SK-N-SH (cell line): ENCODE measurements around the gene MYO1F. TPM values are rescaled to one million over a fixed set of nuclear protein-coding genes. Genes with fewer than 3 reads are reported as not detected.

Experiments
- CTCF ChIA-PET: fragments of 300-600, 350-600 bp; formaldehyde crosslinking; extraction: SDS; loops from one replicate; lab custom pipeline; 2021; lab: Yijun Ruan, JAX
- POLR2A ChIA-PET: fragments of 350-600 bp; sonication (Branson Sonifier 250); formaldehyde crosslinking; extraction: SDS; loops from one replicate; lab custom pipeline; 2020; ENCODE audit warnings: antibody characterized with exemption, inconsistent platforms; lab: Yijun Ruan, JAX
- DNase-seq: peaks from one replicate; pipeline ENCODE4 v3.0.0; 2012
- H2AFZ ChIP-seq: fragments of 200-600 bp; sonication (generic); 2 replicates; pipeline ENCODE4 v1.8.1; 2016; ENCODE audit warnings: antibody characterized with exemption, mild to moderate bottlenecking, low read depth
- H3F3A ChIP-seq: fragments of 200-600 bp; sonication (generic); replicated peaks from 2 replicates; pipeline ENCODE3; 2016; ENCODE audit warnings: antibody characterized with exemption, mild to moderate bottlenecking; ENCODE audit not compliant: insufficient read depth
- H3K27ac ChIP-seq, 2 experiments: fragments of 200-500 bp in 1 of 2; fragments of 200-600 bp in 1 of 2; sonication (Bioruptor generic) in 1 of 2; sonication (generic), shearing (Covaris generic) in 1 of 2; 2 replicates each; pipeline versions ENCODE4 v1.5.1 to v1.6.1; 2014 to 2016; ENCODE audit warnings: low read depth in 2 of 2, inconsistent platforms in 1 of 2, low read length in 1 of 2, mild to moderate bottlenecking in 1 of 2, mixed read lengths in 1 of 2
- H3K27me3 ChIP-seq: fragments of 200-600 bp; sonication (generic), shearing (Covaris generic); 2 replicates; pipeline ENCODE4 v1.6.1; 2016; ENCODE audit warnings: mixed run types; ENCODE audit not compliant: insufficient read depth
- H3K36me3 ChIP-seq, 2 experiments: fragments of 200-500 bp in 1 of 2; fragments of 200-600 bp in 1 of 2; sonication (Bioruptor generic) in 1 of 2; sonication (generic) in 1 of 2; replicated peaks in 1 of 2; 2 replicates each; pipeline versions ENCODE3 to v1.5.1; 2014 to 2016; ENCODE audit warnings: low read length in 1 of 2, mild to moderate bottlenecking in 1 of 2; ENCODE audit not compliant: insufficient read depth in 2 of 2, control insufficient read depth in 1 of 2
- H3K4me1 ChIP-seq, 2 experiments: fragments of 200-500 bp in 1 of 2; fragments of 200-600 bp in 1 of 2; sonication (Bioruptor generic) in 1 of 2; sonication (generic), shearing (Covaris generic) in 1 of 2; 2 replicates each; pipeline versions ENCODE4 v1.5.1 to v1.6.1; 2014 to 2016; ENCODE audit warnings: low read depth in 1 of 2, low read length in 1 of 2, mixed run types in 1 of 2; ENCODE audit not compliant: insufficient read depth in 2 of 2, control insufficient read depth in 1 of 2
- H3K4me2 ChIP-seq: fragments of 200-600 bp; sonication (generic), shearing (Covaris generic); 2 replicates; pipeline ENCODE4 v1.6.1; 2017; ENCODE audit warnings: mixed run types
- H3K4me3 ChIP-seq, 2 experiments: fragments of 200-500 bp in 1 of 2; fragments of 200-600 bp in 1 of 2; sonication (Bioruptor generic) in 1 of 2; sonication (generic), shearing (Covaris generic) in 1 of 2; 2 replicates each; pipeline versions ENCODE4 v1.5.1 to v1.8.1; 2014 to 2016; ENCODE audit warnings: low read depth in 2 of 2, inconsistent platforms in 1 of 2, low read length in 1 of 2, mild to moderate bottlenecking in 1 of 2, mixed read lengths in 1 of 2, moderate library complexity in 1 of 2
- H3K79me2 ChIP-seq: fragments of 200-600 bp; sonication (generic); 2 replicates; pipeline ENCODE4 v1.8.1; 2017; ENCODE audit warnings: mild to moderate bottlenecking; ENCODE audit not compliant: insufficient read depth
- H3K9ac ChIP-seq: fragments of 200-600 bp; sonication (generic); 2 replicates; pipeline ENCODE4 v1.6.1; 2017; ENCODE audit warnings: mixed run types
- H3K9me2 ChIP-seq: fragments of 200-600 bp; sonication (generic); 2 replicates; pipeline ENCODE4 v1.6.1; 2017; ENCODE audit warnings: mixed run types
- H3K9me3 ChIP-seq: fragments of 200-600 bp; sonication (generic); 2 replicates; pipeline ENCODE4 v1.6.1; 2017; ENCODE audit warnings: mixed run types, mild to moderate bottlenecking, moderate library complexity
- H4K20me1 ChIP-seq: fragments of 200-600 bp; sonication (generic); 2 replicates; pipeline ENCODE4 v1.6.1; 2017; ENCODE audit warnings: mild to moderate bottlenecking, mixed run types; ENCODE audit not compliant: insufficient read depth
- CHD2 ChIP-seq: fragments of 150-350 bp; IDR thresholded peaks from 2 replicates; pipeline ENCODE4 v1.6.1; 2018; ENCODE audit warnings: low read length; ENCODE audit not compliant: partially characterized antibody
- FOXJ3 ChIP-seq: sonication (generic); formaldehyde crosslinking; IDR thresholded peaks from 2 replicates; pipeline ENCODE4 v1.5.1; 2020; ENCODE audit warnings: mild to moderate bottlenecking, missing genetic modification reagents
- GABPA ChIP-seq: IDR thresholded peaks from 2 replicates; pipeline ENCODE4 v1.4.0; 2012; ENCODE audit warnings: low read depth, mild to moderate bottlenecking
- GATA2 ChIP-seq: sonication (generic); formaldehyde crosslinking; IDR thresholded peaks from 2 replicates; pipeline ENCODE4 v1.5.0; 2020; ENCODE audit warnings: mild to moderate bottlenecking, missing genetic modification reagents
- IRF3 ChIP-seq: fragments of 150-350 bp; IDR thresholded peaks from 2 replicates; pipeline ENCODE4 v1.6.1; 2016; ENCODE audit warnings: mild to moderate bottlenecking, low read depth, low read length
- RAD21 ChIP-seq: IDR thresholded peaks from 2 replicates; pipeline ENCODE4 v1.6.1; 2012; ENCODE audit warnings: mild to moderate bottlenecking, low read length
- RCOR1 ChIP-seq: fragments of 150-350 bp; IDR thresholded peaks from 2 replicates; pipeline ENCODE4 v1.6.1; 2017; ENCODE audit warnings: antibody characterized with exemption, low read length
- REST ChIP-seq: IDR thresholded peaks from 2 replicates; pipeline ENCODE4 v1.6.1; 2012; ENCODE audit warnings: mild to moderate bottlenecking, low read depth, low read length, moderate library complexity
- RFX5 ChIP-seq: IDR thresholded peaks from 2 replicates; pipeline ENCODE4 v1.6.1; 2012; ENCODE audit warnings: mild to moderate bottlenecking, improper control_type of control experiment, low read length
- RXRA ChIP-seq: IDR thresholded peaks from 2 replicates; pipeline ENCODE4 v1.4.0; 2012; ENCODE audit warnings: low read depth, mild to moderate bottlenecking, borderline replicate concordance
- SIN3A ChIP-seq: IDR thresholded peaks from 2 replicates; pipeline ENCODE4 v1.6.1; 2012; ENCODE audit warnings: low read depth, mild to moderate bottlenecking, low read length, moderate library complexity, borderline replicate concordance
- SMC3 ChIP-seq: IDR thresholded peaks from 2 replicates; pipeline ENCODE4 v1.6.1; 2012; ENCODE audit warnings: low read depth, low read length, improper control_type of control experiment
- TCF12 ChIP-seq: IDR thresholded peaks from 2 replicates; pipeline ENCODE4 v1.4.0; 2012
- USF2 ChIP-seq: fragments of 150-350 bp; IDR thresholded peaks from 2 replicates; pipeline ENCODE4 v1.6.1; 2017; ENCODE audit warnings: antibody characterized with exemption, low read length, low read depth, borderline replicate concordance
- ZBTB33 ChIP-seq: IDR thresholded peaks from 2 replicates; pipeline ENCODE4 v1.4.0; 2012; ENCODE audit warnings: low read depth, borderline replicate concordance
- WGBS: methylation state at CpG from one replicate; pipeline ENCODE4 v1.1.6; 2017; ENCODE audit warnings: low lambda C conversion rate; 5-methylcytosine and 5-hydroxymethylcytosine counted together
- polyA plus RNA-seq, 3 experiments: library from polyadenylated mRNA; depleted of rRNA; stranded (reverse); fragments of >200 nt; gene quantifications; 2 replicates each; pipeline ENCODE4 v1.2.3, GENCODE V29; 2012

The MYO1F gene
- polyA plus RNA-seq, 1 of the 3 experiments (the other 2 are of a cell fraction), result 0.51 TPM

GRCh38 chr19:8529369-8530006 is 47.8 kb downstream of the MYO1F start:
- Histone ChIP-seq H3K4me1 (peaks cover 0 to 7% of the 10 kb centered on the region in 2 experiments; a peak in 1 of 4 replicates), H3K4me2 (no peak overlapping the region), H3K4me3 (no peak overlapping the region), H3F3A (peaks cover 3% of the 10 kb centered on the region), H3K9ac (no peak overlapping the region), H3K27ac (no peak overlapping the region)
- DNase-seq, result no peak
- TF ChIP-seq FOXJ3 (CRISPR knock-in tag), result no peak
- no peak for TF ChIP-seq RAD21
- no peak for TF ChIP-seq SMC3
- no peak for TF ChIP-seq ZBTB33
- no peak for TF ChIP-seq RFX5
- no peak for TF ChIP-seq USF2
- TF ChIP-seq IRF3, result no peak
- no peak for TF ChIP-seq TCF12
- TF ChIP-seq, all 33 proteins: peak for 0
- whole genome bisulfite sequencing, result 91% methylated on average over 4 of the region's 4 CpGs
- no peaks in the 10 kb centered on the region for H3K9me2 ChIP-seq
- POLR2A ChIA-PET, result no interaction called here
- H3K79me2 ChIP-seq, result peaks cover 3% of the 10 kb centered on the region; the same call in 1 of the 2 replicates
- no peaks in the 10 kb centered on the region for H3K9me3 ChIP-seq
- CTCF ChIA-PET, result interaction anchor here (1.2 kb wide), 1 partner anchor 13 kb away, joined by 3 read pairs; no protein-coding TSS in a partner anchor
- H2AFZ ChIP-seq, result no peak overlapping the region
- H3K36me3 ChIP-seq, result no peaks in the 10 kb centered on the region
- peaks cover 14% of the 10 kb centered on the region for H4K20me1 ChIP-seq
- H3K27me3 ChIP-seq, result no peaks in the 10 kb centered on the region; the same call in 1 of the 2 replicates

- no peaks in the 10 kb centered on the region; the same call in 1 of the 2 replicates for H3K27me3 ChIP-seq
- no peaks in the 10 kb centered on the region for H3K9me2 ChIP-seq
- no peaks in the 10 kb centered on the region for H3K36me3 ChIP-seq
- CTCF ChIA-PET, result interaction anchor here (5.7 kb wide), 1 partner anchor 52 kb away, joined by 27 read pairs; no protein-coding TSS in a partner anchor
- TF ChIP-seq GATA2 (CRISPR knock-in tag), result no peak
- TF ChIP-seq RAD21, result no peak
- TF ChIP-seq TCF12, result no peak
- TF ChIP-seq RXRA, result no peak
- TF ChIP-seq GABPA, result no peak
- no peak for TF ChIP-seq REST
- TF ChIP-seq RCOR1, result no peak
- TF ChIP-seq SIN3A, result no peak
- no peak for TF ChIP-seq CHD2
- TF ChIP-seq, all 33 proteins: peak for 0
- Histone ChIP-seq H2AFZ (no peak overlapping the region), H3K4me3 (no peak overlapping the region), H3K4me2 (no peak overlapping the region), H3K27ac (no peak overlapping the region), H3K4me1 (peaks cover 0 to 7% of the 10 kb centered on the region in 2 experiments; a peak in 1 of 4 replicates), H3F3A (peaks cover 3% of the 10 kb centered on the region), H3K9me3 (no peaks in the 10 kb centered on the region), H3K9ac (no peak overlapping the region), H3K79me2 (peaks cover 3% of the 10 kb centered on the region; the same call in 1 of the 2 replicates), H4K20me1 (peaks cover 14% of the 10 kb centered on the region)
- POLR2A ChIA-PET, result no interaction called here
- WGBS, result 74% methylated on average over 4 of the region's 4 CpGs
- DNase-seq, result no peak
These were observed 48.7 kb downstream of the MYO1F start for GRCh38 chr19:8528500-8528899.
